Ascending aorta (tissue), 2 donors: ENCODE results near the gene RGS6. TPM values are rescaled to one million over a fixed set of nuclear protein-coding genes. Genes with fewer than 3 reads are reported as not detected.

Experiments used
- DNase-seq, 2 donors: peaks; one replicate each; pipeline ENCODE4 v3.0.0-alpha.2; 2019; ENCODE audit warnings: low spot score in 2 of 2
- H3K27ac ChIP-seq, 2 donors: fragments of 200-600 bp; sonication (generic); one replicate each; pipeline ENCODE4 v1.5.1; 2016 to 2017; ENCODE audit warnings: mild to moderate bottlenecking in 1 of 2
- H3K27me3 ChIP-seq: fragments of 200-600 bp; sonication (generic); one replicate; pipeline ENCODE4 v1.5.1; 2017
- H3K36me3 ChIP-seq, 2 donors: fragments of 200-600 bp; sonication (generic); one replicate each; pipeline ENCODE4 v1.5.1; 2016
- H3K4me1 ChIP-seq, 2 donors: fragments of 200-600 bp; sonication (generic); one replicate each; pipeline ENCODE4 v1.5.1; 2016 to 2017; ENCODE audit warnings: mild to moderate bottlenecking in 1 of 2
- H3K4me3 ChIP-seq, 2 donors: fragments of 200-600 bp; sonication (generic); one replicate each; pipeline ENCODE4 v1.5.1; 2016 to 2017; ENCODE audit warnings: mild to moderate bottlenecking in 1 of 2
- H3K9me3 ChIP-seq, 2 donors: fragments of 200-600 bp; sonication (generic); one replicate each; pipeline ENCODE4 v1.5.1; 2016
- intact Hi-C: fragments of 100-400 bp; cut with DNase I; formaldehyde crosslinking; loops from one replicate; pipeline ENCODE4 v1.15.1; 2023
- total RNA-seq: library from RNA; depleted of rRNA; stranded (reverse); fragments of >200 nt; gene quantifications from one replicate; pipeline ENCODE4 v1.1.0, GENCODE V29; 2016
- TF ChIP-seq, protein P1 (sequence below), 3 experiments: fragments of 200-600 bp in 2 of 3; fragments of 450-650 bp in 1 of 3; sonication (generic) in 2 of 3; IDR thresholded peaks; one replicate each; pipeline ENCODE4 v1.5.1; 2016 to 2019; ENCODE audit warnings: antibody characterized with exemption in 3 of 3, mild to moderate bottlenecking in 1 of 3, moderate library complexity in 1 of 3

RGS6 gene
- total RNA-seq, 1 donor from 2014 or later: 0.11 TPM

DNA sequence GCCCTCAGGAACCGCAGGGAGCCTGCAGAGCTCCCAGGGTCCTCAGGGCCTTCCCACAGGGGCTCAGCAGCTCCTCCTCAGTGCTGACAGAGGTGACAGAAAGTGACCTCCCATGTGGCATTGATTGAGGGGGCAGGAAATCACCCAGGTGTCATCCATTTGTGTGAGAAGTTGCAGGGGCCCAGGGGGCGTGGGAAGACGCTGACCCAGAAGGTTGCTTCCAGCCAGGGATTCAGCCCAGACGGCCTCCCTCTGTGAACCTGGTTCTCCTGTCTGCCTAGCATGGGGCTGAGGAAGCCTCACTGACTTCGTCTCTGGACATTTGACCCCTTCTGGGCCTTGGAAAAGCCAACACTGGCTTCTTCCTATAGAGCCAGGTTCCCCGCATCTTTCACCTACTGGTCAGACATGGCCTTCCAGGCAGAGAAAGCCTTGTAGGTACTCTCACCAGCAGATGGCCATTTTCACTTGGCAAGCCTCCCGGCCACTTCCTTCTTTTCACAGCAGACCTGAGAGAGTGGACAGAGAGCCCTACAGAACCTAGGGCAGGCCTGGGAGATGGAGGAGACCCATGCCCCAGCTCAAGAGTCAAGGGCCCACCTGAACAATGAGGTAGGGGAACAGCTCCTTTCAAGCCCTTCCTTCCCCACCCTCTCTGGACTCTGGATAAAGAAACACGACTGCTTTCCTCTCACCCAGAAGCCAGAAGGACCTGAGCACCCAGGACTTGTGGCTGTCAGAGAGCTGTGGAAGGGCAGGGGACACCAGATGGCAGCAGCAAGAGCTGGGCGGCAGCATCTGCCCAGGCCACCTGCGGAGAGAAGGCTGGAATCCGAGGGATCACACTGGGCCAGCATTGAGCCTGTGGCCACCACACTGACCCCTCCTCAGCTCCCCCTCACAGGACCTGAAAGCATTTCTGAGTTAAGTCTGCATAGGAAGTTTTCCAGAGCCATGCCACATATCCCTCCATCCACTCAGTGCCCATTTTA, 583.8 kb downstream of the RGS6 start:
- Histone ChIP-seq H3K27me3 (no peaks in the 10 kb centered on the region), H3K9me3 (peaks cover 0 to 7% of the 10 kb centered on the region in 2 donors), H3K27ac (no peak overlapping the region), H3K36me3 (no peaks in the 10 kb centered on the region), H3K4me1 (peaks cover 2 to 3% of the 10 kb centered on the region in 2 donors), H3K4me3 (no peak overlapping the region)
- intact Hi-C loops: no loop called here
- DNase-seq: no peak
- TF ChIP-seq, protein P1, sequence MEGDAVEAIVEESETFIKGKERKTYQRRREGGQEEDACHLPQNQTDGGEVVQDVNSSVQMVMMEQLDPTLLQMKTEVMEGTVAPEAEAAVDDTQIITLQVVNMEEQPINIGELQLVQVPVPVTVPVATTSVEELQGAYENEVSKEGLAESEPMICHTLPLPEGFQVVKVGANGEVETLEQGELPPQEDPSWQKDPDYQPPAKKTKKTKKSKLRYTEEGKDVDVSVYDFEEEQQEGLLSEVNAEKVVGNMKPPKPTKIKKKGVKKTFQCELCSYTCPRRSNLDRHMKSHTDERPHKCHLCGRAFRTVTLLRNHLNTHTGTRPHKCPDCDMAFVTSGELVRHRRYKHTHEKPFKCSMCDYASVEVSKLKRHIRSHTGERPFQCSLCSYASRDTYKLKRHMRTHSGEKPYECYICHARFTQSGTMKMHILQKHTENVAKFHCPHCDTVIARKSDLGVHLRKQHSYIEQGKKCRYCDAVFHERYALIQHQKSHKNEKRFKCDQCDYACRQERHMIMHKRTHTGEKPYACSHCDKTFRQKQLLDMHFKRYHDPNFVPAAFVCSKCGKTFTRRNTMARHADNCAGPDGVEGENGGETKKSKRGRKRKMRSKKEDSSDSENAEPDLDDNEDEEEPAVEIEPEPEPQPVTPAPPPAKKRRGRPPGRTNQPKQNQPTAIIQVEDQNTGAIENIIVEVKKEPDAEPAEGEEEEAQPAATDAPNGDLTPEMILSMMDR (IDR thresholded peaks at IDR 0.05): no peak

DNA sequence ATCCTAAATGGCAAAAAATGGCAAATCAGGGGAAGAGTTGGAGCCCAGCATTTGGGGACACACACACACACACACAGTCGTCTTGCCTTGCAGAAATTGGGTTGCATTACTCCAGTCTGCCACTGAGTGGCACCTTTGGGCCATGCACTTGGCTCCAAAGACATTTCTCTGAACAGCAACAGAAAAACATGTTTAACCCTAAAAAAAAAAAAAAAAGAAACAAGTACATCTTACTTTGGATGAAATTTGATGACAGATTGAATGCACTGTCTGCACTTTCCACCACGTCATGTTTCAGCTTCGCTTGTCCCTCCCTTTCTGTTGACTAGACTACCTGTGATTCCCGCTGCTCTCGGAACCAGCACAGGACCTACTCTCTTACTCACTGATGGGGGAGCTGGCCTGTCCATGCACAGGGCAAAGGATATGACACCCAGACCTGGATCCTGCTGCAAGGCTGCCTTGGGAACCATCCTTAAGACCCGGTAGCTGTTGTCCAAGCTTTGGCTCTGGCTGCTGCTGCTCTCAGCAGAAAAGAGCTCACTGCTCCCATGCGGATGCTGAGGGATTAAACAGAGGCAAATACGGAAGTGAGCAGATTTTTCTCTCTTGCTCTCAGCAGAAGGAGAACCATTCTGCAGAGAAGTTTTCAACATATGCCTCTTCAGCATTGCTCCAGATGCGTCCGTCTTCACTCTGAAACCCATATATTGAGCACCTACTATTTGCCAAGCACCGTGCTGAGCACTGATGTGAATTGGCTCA, 584.9 kb downstream of the RGS6 start:
- intact Hi-C loops: loop anchor here (1.0 kb wide), 2 partner anchors 388 to 431 kb away; no protein-coding TSS in a partner anchor
- Histone ChIP-seq H3K4me1 (peaks cover 2 to 3% of the 10 kb centered on the region in 2 donors), H3K27ac (no peak overlapping the region), H3K27me3 (no peaks in the 10 kb centered on the region), H3K36me3 (no peaks in the 10 kb centered on the region), H3K9me3 (peaks cover 0 to 7% of the 10 kb centered on the region in 2 donors), H3K4me3 (peak overlapping the region in 1 of 2 donors; percentile 9)
- TF ChIP-seq, protein P1 (IDR thresholded peaks at IDR 0.05): peak; percentile 83 to 92 (median 84)
- DNase-seq: peak in 1 of 2 donors; percentile 81

DNA sequence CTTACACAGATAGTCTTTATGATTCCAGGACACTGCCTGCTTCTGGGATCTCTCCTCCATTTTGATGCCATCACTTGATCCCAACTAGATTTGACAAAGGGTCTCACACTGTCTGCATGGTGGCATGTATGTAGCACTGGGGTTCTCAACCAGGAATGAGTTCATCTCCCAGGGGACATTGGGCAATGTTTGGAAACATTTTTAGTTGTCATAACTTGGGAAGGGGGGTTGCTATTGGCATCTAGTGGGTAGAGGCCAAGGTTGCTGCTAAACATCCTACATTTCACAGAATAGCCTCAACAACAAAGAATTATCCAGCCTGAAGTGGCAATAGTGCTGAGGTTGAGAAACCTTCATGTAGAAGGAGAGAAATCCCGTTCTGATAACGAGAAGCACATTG, 585.5 kb downstream of the RGS6 start:
- peaks cover 0 to 7% of the 10 kb centered on the region in 2 donors for H3K9me3 ChIP-seq
- TF ChIP-seq, protein P1 (IDR thresholded peaks at IDR 0.05): no peak
- H3K27me3 ChIP-seq: no peaks in the 10 kb centered on the region
- H3K27ac ChIP-seq: no peak overlapping the region
- intact Hi-C loops: loop anchor here (1.0 kb wide), 2 partner anchors 388 to 431 kb away; no protein-coding TSS in a partner anchor
- H3K4me3 ChIP-seq: no peak overlapping the region
- no peak for DNase-seq
- peaks cover 2 to 3% of the 10 kb centered on the region in 2 donors for H3K4me1 ChIP-seq
- no peaks in the 10 kb centered on the region for H3K36me3 ChIP-seq

DNA sequence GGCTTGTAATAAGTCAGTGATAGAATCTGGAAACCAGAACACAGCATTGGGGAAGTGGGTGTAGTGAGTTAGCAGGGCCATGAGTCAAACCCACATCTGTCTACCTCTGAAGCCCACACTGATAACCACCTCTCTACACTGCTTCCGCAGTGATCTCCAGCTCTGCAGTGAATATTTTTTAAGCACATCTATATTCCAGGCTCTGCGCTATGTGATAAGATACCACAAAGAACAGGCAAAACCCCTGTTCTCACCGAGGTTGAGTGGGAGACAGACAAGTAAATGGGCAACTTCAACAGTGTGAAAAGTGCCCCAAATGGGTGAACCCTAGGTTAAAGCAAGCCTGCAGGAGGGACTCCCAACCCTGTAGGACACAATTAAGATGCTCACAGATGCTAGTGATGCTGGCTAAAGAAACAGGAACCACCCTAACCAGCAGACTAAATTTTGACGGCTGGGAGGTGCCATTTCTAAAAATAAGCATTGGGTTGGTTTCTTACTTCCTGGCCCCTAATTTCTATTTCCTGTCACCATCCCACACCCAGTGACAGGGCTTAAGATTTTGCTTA, 586.7 kb downstream of the RGS6 start:
- no peak overlapping the region for H3K4me3 ChIP-seq
- DNase-seq: no peak
- peaks cover 2 to 3% of the 10 kb centered on the region in 2 donors for H3K4me1 ChIP-seq
- peaks cover 0 to 7% of the 10 kb centered on the region in 2 donors for H3K9me3 ChIP-seq
- TF ChIP-seq, protein P1 (IDR thresholded peaks at IDR 0.05): no peak
- no peaks in the 10 kb centered on the region for H3K27me3 ChIP-seq
- H3K27ac ChIP-seq: no peak overlapping the region
- intact Hi-C loops: no loop called here
- H3K36me3 ChIP-seq: no peaks in the 10 kb centered on the region

DNA sequence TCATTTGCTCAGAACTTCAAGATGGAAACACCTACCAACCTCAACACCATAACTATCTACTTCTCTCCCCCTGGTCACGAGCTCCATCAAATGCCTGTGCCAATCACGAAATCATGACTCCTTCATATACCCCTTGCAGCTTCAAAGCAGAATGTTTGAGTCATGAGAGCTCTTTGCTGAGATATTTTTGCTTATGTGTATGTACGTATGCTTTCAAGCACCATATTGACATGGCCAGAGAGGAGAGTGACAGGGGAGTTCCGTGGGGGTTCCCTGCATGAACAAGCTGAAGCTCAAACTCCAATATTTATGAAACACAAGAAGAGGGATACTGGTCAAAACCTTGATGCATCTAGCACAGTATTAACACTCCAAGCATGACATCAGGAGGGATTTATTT, 587.3 kb downstream of the RGS6 start:
- Histone ChIP-seq H3K4me1 (peaks cover 2 to 3% of the 10 kb centered on the region in 2 donors), H3K4me3 (no peak overlapping the region), H3K9me3 (peaks cover 0 to 7% of the 10 kb centered on the region in 2 donors), H3K36me3 (no peaks in the 10 kb centered on the region), H3K27ac (no peak overlapping the region), H3K27me3 (no peaks in the 10 kb centered on the region)
- DNase-seq: no peak
- intact Hi-C loops: no loop called here
- TF ChIP-seq, protein P1 (IDR thresholded peaks at IDR 0.05): no peak
